HG02763 (cell line): ENCODE data around the gene IGSF23.
"Not testable (repeated sequence)": the region's sequence is repeated elsewhere in the genome, so short reads cannot be mapped to it uniquely, and the experiment has no call there.

Experiments
- ATAC-seq: cut with Tn5 transposase; IDR thresholded peaks from one replicate; pipeline ENCODE4 v1.9.1; 2021; ENCODE audit warnings: mild to moderate bottlenecking, moderate library complexity; ENCODE audit not compliant: unreplicated experiment

Gene IGSF23

GRCh38 chr19:44610497-44610896 lies 2.9 kb upstream of the IGSF23 start:
- ATAC-seq = not testable (repeated sequence)

GRCh38 chr19:44611812-44612295 lies 1.5 kb upstream of the IGSF23 start:
- ATAC-seq = no peak

- ATAC-seq = no peak
These were observed 950 bp downstream of the IGSF23 start for GRCh38 chr19:44614313-44614712.

- no peak for ATAC-seq
These were observed 2.5 kb downstream of the IGSF23 start for GRCh38 chr19:44615863-44616247.

GRCh38 chr19:44617110-44617880 lies 3.9 kb downstream of the IGSF23 start:
- ATAC-seq = no peak

GRCh38 chr19:44618640-44619357 lies 5.4 kb downstream of the IGSF23 start:
- ATAC-seq = no peak

- no peak for ATAC-seq
These were observed 7.3 kb downstream of the IGSF23 start for GRCh38 chr19:44620667-44621066.

GRCh38 chr19:44621367-44621766 lies 8.0 kb downstream of the IGSF23 start:
- ATAC-seq = no peak

- no peak for ATAC-seq
These were observed 9.7 kb downstream of the IGSF23 start for GRCh38 chr19:44623080-44623479.

- no peak for ATAC-seq
These were observed 10.3 kb downstream of the IGSF23 start for GRCh38 chr19:44623626-44624025.

- no peak for ATAC-seq
These were observed 11.5 kb downstream of the IGSF23 start for GRCh38 chr19:44624840-44625354.

GRCh38 chr19:44625637-44626036 lies 12.3 kb downstream of the IGSF23 start:
- not testable (repeated sequence) for ATAC-seq

GRCh38 chr19:44626048-44626624 lies 12.8 kb downstream of the IGSF23 start:
- no peak for ATAC-seq

GRCh38 chr19:44627631-44628030 lies 14.3 kb downstream of the IGSF23 start:
- ATAC-seq = no peak

GRCh38 chr19:44628793-44629192 lies 15.4 kb downstream of the IGSF23 start:
- no peak for ATAC-seq

GRCh38 chr19:44631611-44632010 lies 18.2 kb downstream of the IGSF23 start:
- ATAC-seq = not testable (repeated sequence)

GRCh38 chr19:44634058-44634457 lies 20.7 kb downstream of the IGSF23 start:
- not testable (repeated sequence) for ATAC-seq

GRCh38 chr19:44634785-44635184 lies 21.4 kb downstream of the IGSF23 start:
- no peak for ATAC-seq

GRCh38 chr19:44635581-44636438 lies 22.4 kb downstream of the IGSF23 start:
- no peak for ATAC-seq
